HepG2 (cell line): ENCODE results near the gene RAB6A. TPM values are rescaled to one million over a fixed set of nuclear protein-coding genes. Genes with fewer than 3 reads are reported as not detected.

Source experiments
- SP2 ChIP-seq: sonication (generic); formaldehyde crosslinking; IDR thresholded peaks from 2 replicates; pipeline ENCODE4 v1.5.1; 2020; ENCODE audit warnings: mild to moderate bottlenecking, missing genetic modification reagents
- SRSF1 ChIP-seq: fragments of 200-400 bp; formaldehyde crosslinking; optimal IDR thresholded peaks from 2 replicates; pipeline ENCODE3; 2017; ENCODE audit warnings: mild to moderate bottlenecking, low read depth, low read length, moderate library complexity
- ZHX1 ChIP-seq: sonication (generic); formaldehyde crosslinking; IDR thresholded peaks from 2 replicates; pipeline ENCODE4 v1.8.1; 2022; ENCODE audit warnings: low read depth, mild to moderate bottlenecking, missing genetic modification reagents
- ZNF660 ChIP-seq: sonication (generic); formaldehyde crosslinking; IDR thresholded peaks from 2 replicates; pipeline ENCODE4 v1.5.1; 2020; ENCODE audit warnings: mild to moderate bottlenecking, low read depth, missing genetic modification reagents, borderline replicate concordance
- ZNF674 ChIP-seq: sonication (generic); formaldehyde crosslinking; IDR thresholded peaks from 2 replicates; pipeline ENCODE4 v1.5.0; 2020; ENCODE audit warnings: low read depth, mild to moderate bottlenecking, missing genetic modification reagents
- ZNF83 ChIP-seq: sonication (generic); formaldehyde crosslinking; IDR thresholded peaks from 2 replicates; pipeline ENCODE4 v1.4.0; 2020; ENCODE audit warnings: missing genetic modification reagents, mild to moderate bottlenecking, borderline replicate concordance
- polyA plus RNA-seq, 8 experiments: library from polyadenylated mRNA; depleted of rRNA in 3 of 8; stranded (reverse) in 7 of 8; unstranded in 1 of 8; fragments of >200 nt; fragmentation: Illumina TruSeq in 4 of 8; extraction: Trizol in 4 of 8; gene quantifications; 2 replicates each; pipeline versions ENCODE4 v1.2.1 to v1.2.3, GENCODE V29; 2011 to 2016; ENCODE audit warnings: low read depth in 4 of 8, missing spikeins in 1 of 8, mixed read lengths in 1 of 8; ENCODE audit not compliant: insufficient read depth in 1 of 8
- total RNA-seq, 5 experiments: library from RNA; depleted of rRNA; stranded (reverse); fragments of >200 nt; fragmentation: Illumina TruSeq; extraction: Trizol; gene quantifications; 2 replicates each; pipeline ENCODE4 v1.2.3, GENCODE V29; 2016; ENCODE audit warnings: low read depth in 1 of 5
- TF ChIP-seq, protein P1 (sequence below): sonication (generic); formaldehyde crosslinking; IDR thresholded peaks from one replicate; pipeline ENCODE4 v1.5.1; 2020; ENCODE audit warnings: mild to moderate bottlenecking, missing genetic modification reagents; ENCODE audit errors: not compliant biosample characterization
- TF ChIP-seq, protein P2 (sequence below): sonication (generic); formaldehyde crosslinking; IDR thresholded peaks from 2 replicates; pipeline ENCODE4 v1.5.0; 2020; ENCODE audit warnings: missing genetic modification reagents, mild to moderate bottlenecking, borderline replicate concordance
- TF ChIP-seq, protein P3 (sequence below): IDR thresholded peaks from 2 replicates; pipeline ENCODE4 v1.6.1; 2012; ENCODE audit warnings: inconsistent platforms

RAB6A gene
- total and polyA plus RNA-seq, 2 of the 13 experiments (the other 11 are each of a cell fraction or from before 2014, with no cell fraction given) = 74.3 to 121 TPM

GRCh38 chr11:73652046-73652730 is 108.7 kb downstream of the RAB6A start (continued):
- TF ChIP-seq, protein P1, sequence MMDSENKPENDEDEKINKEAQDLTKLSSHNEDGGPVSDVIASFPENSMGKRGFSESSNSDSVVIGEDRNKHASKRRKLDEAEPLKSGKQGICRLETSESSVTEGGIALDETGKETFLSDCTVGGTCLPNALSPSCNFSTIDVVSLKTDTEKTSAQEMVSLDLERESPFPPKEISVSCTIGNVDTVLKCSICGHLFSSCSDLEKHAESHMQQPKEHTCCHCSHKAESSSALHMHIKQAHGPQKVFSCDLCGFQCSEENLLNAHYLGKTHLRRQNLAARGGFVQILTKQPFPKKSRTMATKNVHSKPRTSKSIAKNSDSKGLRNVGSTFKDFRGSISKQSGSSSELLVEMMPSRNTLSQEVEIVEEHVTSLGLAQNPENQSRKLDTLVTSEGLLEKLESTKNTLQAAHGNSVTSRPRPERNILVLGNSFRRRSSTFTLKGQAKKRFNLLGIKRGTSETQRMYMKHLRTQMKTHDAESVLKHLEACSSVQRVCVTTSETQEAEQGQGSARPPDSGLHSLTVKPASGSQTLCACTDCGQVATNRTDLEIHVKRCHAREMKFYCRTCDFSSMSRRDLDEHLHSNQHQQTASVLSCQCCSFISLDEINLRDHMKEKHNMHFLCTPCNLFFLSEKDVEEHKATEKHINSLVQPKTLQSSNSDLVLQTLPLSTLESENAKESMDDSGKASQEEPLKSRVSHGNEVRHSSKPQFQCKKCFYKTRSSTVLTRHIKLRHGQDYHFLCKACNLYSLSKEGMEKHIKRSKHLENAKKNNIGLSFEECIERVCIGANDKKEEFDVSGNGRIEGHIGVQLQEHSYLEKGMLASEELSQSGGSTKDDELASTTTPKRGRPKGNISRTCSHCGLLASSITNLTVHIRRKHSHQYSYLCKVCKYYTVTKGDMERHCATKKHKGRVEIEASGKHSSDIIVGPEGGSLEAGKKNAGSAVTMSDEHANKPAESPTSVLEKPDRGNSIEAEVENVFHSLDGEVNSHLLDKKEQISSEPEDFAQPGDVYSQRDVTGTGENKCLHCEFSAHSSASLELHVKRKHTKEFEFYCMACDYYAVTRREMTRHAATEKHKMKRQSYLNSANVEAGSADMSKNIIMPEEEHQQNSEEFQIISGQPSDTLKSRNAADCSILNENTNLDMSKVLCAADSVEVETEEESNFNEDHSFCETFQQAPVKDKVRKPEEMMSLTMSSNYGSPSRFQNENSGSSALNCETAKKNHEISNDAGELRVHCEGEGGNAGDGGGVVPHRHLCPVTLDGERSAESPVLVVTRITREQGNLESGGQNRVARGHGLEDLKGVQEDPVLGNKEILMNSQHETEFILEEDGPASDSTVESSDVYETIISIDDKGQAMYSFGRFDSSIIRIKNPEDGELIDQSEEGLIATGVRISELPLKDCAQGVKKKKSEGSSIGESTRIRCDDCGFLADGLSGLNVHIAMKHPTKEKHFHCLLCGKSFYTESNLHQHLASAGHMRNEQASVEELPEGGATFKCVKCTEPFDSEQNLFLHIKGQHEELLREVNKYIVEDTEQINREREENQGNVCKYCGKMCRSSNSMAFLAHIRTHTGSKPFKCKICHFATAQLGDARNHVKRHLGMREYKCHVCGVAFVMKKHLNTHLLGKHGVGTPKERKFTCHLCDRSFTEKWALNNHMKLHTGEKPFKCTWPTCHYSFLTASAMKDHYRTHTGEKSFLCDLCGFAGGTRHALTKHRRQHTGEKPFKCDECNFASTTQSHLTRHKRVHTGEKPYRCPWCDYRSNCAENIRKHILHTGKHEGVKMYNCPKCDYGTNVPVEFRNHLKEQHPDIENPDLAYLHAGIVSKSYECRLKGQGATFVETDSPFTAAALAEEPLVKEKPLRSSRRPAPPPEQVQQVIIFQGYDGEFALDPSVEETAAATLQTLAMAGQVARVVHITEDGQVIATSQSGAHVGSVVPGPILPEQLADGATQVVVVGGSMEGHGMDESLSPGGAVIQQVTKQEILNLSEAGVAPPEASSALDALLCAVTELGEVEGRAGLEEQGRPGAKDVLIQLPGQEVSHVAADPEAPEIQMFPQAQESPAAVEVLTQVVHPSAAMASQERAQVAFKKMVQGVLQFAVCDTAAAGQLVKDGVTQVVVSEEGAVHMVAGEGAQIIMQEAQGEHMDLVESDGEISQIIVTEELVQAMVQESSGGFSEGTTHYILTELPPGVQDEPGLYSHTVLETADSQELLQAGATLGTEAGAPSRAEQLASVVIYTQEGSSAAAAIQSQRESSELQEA (CRISPR knock-in tag) = no peak
- no peak for TF ChIP-seq ZNF674
- TF ChIP-seq, protein P2, sequence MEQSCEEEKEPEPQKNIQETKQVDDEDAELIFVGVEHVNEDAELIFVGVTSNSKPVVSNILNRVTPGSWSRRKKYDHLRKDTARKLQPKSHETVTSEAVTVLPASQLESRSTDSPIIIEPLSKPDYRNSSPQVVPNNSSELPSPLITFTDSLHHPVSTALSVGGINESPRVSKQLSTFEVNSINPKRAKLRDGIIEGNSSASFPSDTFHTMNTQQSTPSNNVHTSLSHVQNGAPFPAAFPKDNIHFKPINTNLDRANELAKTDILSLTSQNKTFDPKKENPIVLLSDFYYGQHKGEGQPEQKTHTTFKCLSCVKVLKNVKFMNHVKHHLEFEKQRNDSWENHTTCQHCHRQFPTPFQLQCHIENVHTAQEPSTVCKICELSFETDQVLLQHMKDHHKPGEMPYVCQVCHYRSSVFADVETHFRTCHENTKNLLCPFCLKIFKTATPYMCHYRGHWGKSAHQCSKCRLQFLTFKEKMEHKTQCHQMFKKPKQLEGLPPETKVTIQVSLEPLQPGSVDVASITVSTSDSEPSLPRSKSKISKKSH (CRISPR knock-in tag) = peak; percentile 20; the same call in 1 of the 2 replicates
- 0 out of 2 replicates have a peak, but pooled peaks have one; percentile 15 for TF ChIP-seq ZHX1 (CRISPR knock-in tag)
- no peak for TF ChIP-seq SRSF1
- no peak for TF ChIP-seq ZNF83
- no peak for TF ChIP-seq ZNF660 (CRISPR knock-in tag)
- TF ChIP-seq SP2 (CRISPR knock-in tag) = no peak
- TF ChIP-seq, protein P3, sequence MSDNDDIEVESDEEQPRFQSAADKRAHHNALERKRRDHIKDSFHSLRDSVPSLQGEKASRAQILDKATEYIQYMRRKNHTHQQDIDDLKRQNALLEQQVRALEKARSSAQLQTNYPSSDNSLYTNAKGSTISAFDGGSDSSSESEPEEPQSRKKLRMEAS = peak; percentile 93
